ENCODE results near the gene LRRC71. TPM values are rescaled to one million over a fixed set of nuclear protein-coding genes. Genes with fewer than 3 reads are reported as not detected.

The LRRC71 gene
- total and polyA plus RNA-seq, 2 of the 13 experiments (the other 11 are each of a cell fraction or from before 2014, with no cell fraction given) = not detected

DNA sequence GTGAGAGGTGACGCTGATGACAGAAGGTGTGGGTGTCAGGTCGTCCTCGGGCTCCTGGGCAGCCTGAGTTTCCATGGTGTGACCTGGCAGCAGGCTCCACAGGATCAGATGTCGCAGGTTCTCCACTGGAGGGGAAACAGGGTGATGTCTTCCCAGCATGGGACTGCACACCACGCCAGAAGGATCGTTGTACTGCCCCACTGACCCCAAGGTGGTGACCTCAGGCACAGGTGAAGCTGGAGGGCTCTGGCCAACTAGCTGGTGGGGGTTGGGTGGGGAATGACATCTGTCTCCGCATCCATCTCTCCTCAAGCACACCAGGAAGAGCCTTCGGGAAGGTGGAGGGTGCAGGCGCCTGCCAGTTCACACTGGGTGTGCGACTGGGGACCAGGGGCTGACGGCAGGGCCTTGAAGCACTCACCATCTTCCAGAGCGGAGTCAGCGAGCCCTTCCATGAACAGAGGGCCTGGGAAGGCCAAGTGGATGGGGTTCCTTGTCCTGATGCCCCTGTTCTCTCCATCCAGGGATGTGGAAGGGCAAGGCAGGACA, 19.4 kb downstream of the LRRC71 start:
- Histone ChIP-seq H3K79me2 (ENCODE audit: insufficient read depth, low read length) (no peaks in the 10 kb centered on the region), H3K9ac (ENCODE audit: insufficient read depth, low read depth, low read length) (no peak overlapping the region), H3K36me3 (replicated peaks in 1 of 2; ENCODE audit: control insufficient read depth in 1 of 2, insufficient read depth in 2 of 2, low read length in 2 of 2) (peaks cover 20 to 45% of the 10 kb centered on the region in 2 experiments; a peak in 4 of 5 replicates), H3K27me3 (ENCODE audit: control insufficient read depth in 1 of 2, insufficient read depth in 2 of 2, low read length in 2 of 2) (no peaks in the 10 kb centered on the region), H3K4me1 (ENCODE audit: insufficient read depth, low read length) (no peaks in the 10 kb centered on the region), H3K4me2 (ENCODE audit: low read depth, low read length) (no peak overlapping the region), H4K20me1 (ENCODE audit: insufficient read depth, low read length) (no peaks in the 10 kb centered on the region), H3K4me3 (replicated peaks in 1 of 3; ENCODE audit: insufficient read depth in 1 of 3, low read depth in 2 of 3, low read length in 3 of 3) (no peak overlapping the region), H2AFZ (ENCODE audit: low read length) (no peak overlapping the region), H3K9me3 (ENCODE audit: low read length) (no peaks in the 10 kb centered on the region), H3K27ac (ENCODE audit: extremely low read length, insufficient read depth, low read length) (no peak overlapping the region)
- ChIA-PET CTCF (ENCODE audit: low intra/inter-chr PET ratio, low total read pairs) (no interaction called here), POLR2A (no interaction called here)
- DNase-seq (ENCODE audit: low spot score) (no peak), ATAC-seq (no peak), FAIRE-seq (no peak)
- TF ChIP-seq, protein P1, sequence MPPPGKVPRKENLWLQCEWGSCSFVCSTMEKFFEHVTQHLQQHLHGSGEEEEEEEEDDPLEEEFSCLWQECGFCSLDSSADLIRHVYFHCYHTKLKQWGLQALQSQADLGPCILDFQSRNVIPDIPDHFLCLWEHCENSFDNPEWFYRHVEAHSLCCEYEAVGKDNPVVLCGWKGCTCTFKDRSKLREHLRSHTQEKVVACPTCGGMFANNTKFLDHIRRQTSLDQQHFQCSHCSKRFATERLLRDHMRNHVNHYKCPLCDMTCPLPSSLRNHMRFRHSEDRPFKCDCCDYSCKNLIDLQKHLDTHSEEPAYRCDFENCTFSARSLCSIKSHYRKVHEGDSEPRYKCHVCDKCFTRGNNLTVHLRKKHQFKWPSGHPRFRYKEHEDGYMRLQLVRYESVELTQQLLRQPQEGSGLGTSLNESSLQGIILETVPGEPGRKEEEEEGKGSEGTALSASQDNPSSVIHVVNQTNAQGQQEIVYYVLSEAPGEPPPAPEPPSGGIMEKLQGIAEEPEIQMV (CRISPR knock-in tag; IDR thresholded peaks at IDR 0.05; ENCODE audit: low read depth) = no peak
- TF ChIP-seq MAFF (IDR thresholded peaks at IDR 0.05; ENCODE audit: low read depth, low read length) (no peak), ZNF205 (CRISPR knock-in tag; IDR thresholded peaks at IDR 0.05) (no peak), PRMT3 (CRISPR knock-in tag; IDR thresholded peaks at IDR 0.05; ENCODE audit: borderline replicate concordance, low read depth) (no peak), SOX13 (IDR thresholded peaks at IDR 0.05) (no peak), SOX13 (CRISPR knock-in tag; conservative IDR thresholded peaks at IDR 0.05 in 1 of 2, IDR thresholded peaks at IDR 0.05 in 1 of 2) (no peak), SP5 (CRISPR knock-in tag; IDR thresholded peaks at IDR 0.05; ENCODE audit: borderline replicate concordance, low read depth) (no peak), ZFP90 (CRISPR knock-in tag; IDR thresholded peaks at IDR 0.05; ENCODE audit: borderline replicate concordance) (no peak), TGIF2 (CRISPR knock-in tag; IDR thresholded peaks at IDR 0.05) (no peak), PAF1 (CRISPR knock-in tag; IDR thresholded peaks at IDR 0.05) (no peak), CHCHD3 (CRISPR knock-in tag; IDR thresholded peaks at IDR 0.05) (no peak), ZBTB8A (CRISPR knock-in tag; IDR thresholded peaks at IDR 0.05; ENCODE audit: borderline replicate concordance, low read depth) (no peak), HDAC6 (IDR thresholded peaks at IDR 0.05; ENCODE audit: low read depth, low read length) (no peak)
- TF ChIP-seq, protein P2, sequence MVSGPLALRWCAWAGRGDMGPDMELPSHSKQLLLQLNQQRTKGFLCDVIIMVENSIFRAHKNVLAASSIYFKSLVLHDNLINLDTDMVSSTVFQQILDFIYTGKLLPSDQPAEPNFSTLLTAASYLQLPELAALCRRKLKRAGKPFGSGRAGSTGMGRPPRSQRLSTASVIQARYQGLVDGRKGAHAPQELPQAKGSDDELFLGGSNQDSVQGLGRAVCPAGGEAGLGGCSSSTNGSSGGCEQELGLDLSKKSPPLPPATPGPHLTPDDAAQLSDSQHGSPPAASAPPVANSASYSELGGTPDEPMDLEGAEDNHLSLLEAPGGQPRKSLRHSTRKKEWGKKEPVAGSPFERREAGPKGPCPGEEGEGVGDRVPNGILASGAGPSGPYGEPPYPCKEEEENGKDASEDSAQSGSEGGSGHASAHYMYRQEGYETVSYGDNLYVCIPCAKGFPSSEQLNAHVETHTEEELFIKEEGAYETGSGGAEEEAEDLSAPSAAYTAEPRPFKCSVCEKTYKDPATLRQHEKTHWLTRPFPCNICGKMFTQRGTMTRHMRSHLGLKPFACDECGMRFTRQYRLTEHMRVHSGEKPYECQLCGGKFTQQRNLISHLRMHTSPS (CRISPR knock-in tag; IDR thresholded peaks at IDR 0.05; ENCODE audit: low read depth) = no peak
- TF ChIP-seq, protein P3, sequence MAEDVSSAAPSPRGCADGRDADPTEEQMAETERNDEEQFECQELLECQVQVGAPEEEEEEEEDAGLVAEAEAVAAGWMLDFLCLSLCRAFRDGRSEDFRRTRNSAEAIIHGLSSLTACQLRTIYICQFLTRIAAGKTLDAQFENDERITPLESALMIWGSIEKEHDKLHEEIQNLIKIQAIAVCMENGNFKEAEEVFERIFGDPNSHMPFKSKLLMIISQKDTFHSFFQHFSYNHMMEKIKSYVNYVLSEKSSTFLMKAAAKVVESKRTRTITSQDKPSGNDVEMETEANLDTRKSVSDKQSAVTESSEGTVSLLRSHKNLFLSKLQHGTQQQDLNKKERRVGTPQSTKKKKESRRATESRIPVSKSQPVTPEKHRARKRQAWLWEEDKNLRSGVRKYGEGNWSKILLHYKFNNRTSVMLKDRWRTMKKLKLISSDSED (CRISPR knock-in tag; IDR thresholded peaks at IDR 0.05) = no peak
- WGBS (ENCODE audit: low lambda C conversion rate) = 100% methylated on average over 8 of the region's 13 CpGs
- intact Hi-C loops (cut with micrococcal nuclease; ENCODE audit: unreplicated experiment) (no loop called here), in situ Hi-C loops (cut with HindIII; ENCODE audit: extremely low pct_ligation_motif_present, low pct_unique_long_range_greater_than_20kb) (no loop called here)
- no TSS peak for BruUV-seq (replicated peaks)

Measured in HepG2 (cell line).